H1 (cell line): ENCODE results near the gene DCTN1. TPM values are rescaled to one million over a fixed set of nuclear protein-coding genes. Genes with fewer than 3 reads are reported as not detected.

Experiments
- CTCF ChIA-PET: fragments of 300-600 bp; sonication (Branson Sonifier 250); formaldehyde crosslinking; loops from one replicate; lab custom pipeline; 2021; ENCODE audit not compliant: partially characterized antibody; lab: Charles Lee
- POLR2A ChIA-PET: fragments of 300-600 bp; sonication (Branson Sonifier 250); formaldehyde crosslinking; loops from one replicate; lab custom pipeline; 2021; ENCODE audit warnings: inconsistent platforms; ENCODE audit not compliant: partially characterized antibody; lab: Charles Lee
- DNase-seq, 2 experiments: peaks; one replicate each; pipeline versions ENCODE4 v3.0.0 to v3.0.0-alpha.2; 2010 to 2022; ENCODE audit warnings: low spot score in 2 of 2, low read depth in 1 of 2, mixed read lengths in 1 of 2
- FAIRE-seq: peaks from 2 replicates; lab custom pipeline; 2011; peaks lifted over from hg19 to GRCh38; lab: Jason Lieb, UNC
- H2AFZ ChIP-seq: 2 replicates; pipeline ENCODE4 v1.8.1; 2012; ENCODE audit warnings: low read length, inconsistent platforms
- H2AK5ac ChIP-seq: 2 replicates; pipeline ENCODE4 v1.6.1; 2013; ENCODE audit warnings: low read depth, low read length
- H2BK120ac ChIP-seq: replicated peaks from 2 replicates; pipeline ENCODE3; 2013; ENCODE audit warnings: low read depth, low read length, inconsistent platforms
- H2BK12ac ChIP-seq: 2 replicates; pipeline ENCODE4 v1.6.1; 2013; ENCODE audit warnings: low read depth, low read length
- H2BK15ac ChIP-seq: 2 replicates; pipeline ENCODE4 v1.6.1; 2013; ENCODE audit warnings: low read length
- H2BK20ac ChIP-seq: 2 replicates; pipeline ENCODE4 v1.6.1; 2013; ENCODE audit warnings: low read length
- H2BK5ac ChIP-seq: 2 replicates; pipeline ENCODE4 v1.6.1; 2013; ENCODE audit warnings: low read depth, low read length
- H3K14ac ChIP-seq: 2 replicates; pipeline ENCODE4 v1.6.1; 2013; ENCODE audit warnings: inconsistent platforms; ENCODE audit not compliant: insufficient read length
- H3K18ac ChIP-seq: 2 replicates; pipeline ENCODE4 v1.6.1; 2013; ENCODE audit warnings: low read length; ENCODE audit errors: extremely low read depth
- H3K23ac ChIP-seq: 2 replicates; pipeline ENCODE4 v1.6.1; 2013; ENCODE audit warnings: inconsistent platforms; ENCODE audit not compliant: insufficient read length
- H3K23me2 ChIP-seq: 2 replicates; pipeline ENCODE4 v1.6.1; 2013; ENCODE audit warnings: low read depth, low read length
- H3K27ac ChIP-seq: 2 replicates; pipeline ENCODE4 v1.6.1; 2011; ENCODE audit warnings: low read depth, low read length, inconsistent platforms
- H3K27me3 ChIP-seq, 4 experiments: replicated peaks in 1 of 4; 1 replicate in 1 of 4; 2 replicates in 3 of 4; pipeline versions ENCODE4 v1.6.1 to v1.8.1; 2011 to 2013; ENCODE audit warnings: low read length in 3 of 4, mild to moderate bottlenecking in 3 of 4, inconsistent platforms in 2 of 4, mixed read lengths in 2 of 4, moderate library complexity in 1 of 4; ENCODE audit not compliant: control insufficient read depth in 3 of 4, insufficient read depth in 3 of 4; ENCODE audit errors: extremely low read depth in 1 of 4
- H3K36me3 ChIP-seq, 4 experiments: 2 replicates each; pipeline versions ENCODE4 v1.6.1 to v1.8.1; 2011 to 2013; ENCODE audit warnings: mild to moderate bottlenecking in 4 of 4, low read length in 3 of 4, moderate library complexity in 2 of 4, control low read depth in 1 of 4, inconsistent platforms in 1 of 4; ENCODE audit not compliant: insufficient read depth in 4 of 4, control insufficient read depth in 2 of 4
- H3K4ac ChIP-seq: replicated peaks from 2 replicates; pipeline ENCODE3; 2013; ENCODE audit warnings: low read length, low read depth, mixed read lengths, inconsistent platforms; ENCODE audit not compliant: insufficient read length
- H3K4me1 ChIP-seq, 4 experiments: replicated peaks in 1 of 4; 1 replicate in 1 of 4; 2 replicates in 3 of 4; pipeline versions ENCODE4 v1.6.1 to v1.8.1; 2011 to 2013; ENCODE audit warnings: low read length in 3 of 4, inconsistent platforms in 2 of 4, mixed read lengths in 1 of 4; ENCODE audit not compliant: insufficient read depth in 4 of 4, control insufficient read depth in 3 of 4
- H3K4me2 ChIP-seq, 2 experiments: 2 replicates each; pipeline versions ENCODE4 v1.6.1 to v1.8.1; 2011 to 2013; ENCODE audit warnings: low read depth in 2 of 2, low read length in 2 of 2, control low read depth in 1 of 2, inconsistent platforms in 1 of 2, mild to moderate bottlenecking in 1 of 2; ENCODE audit not compliant: insufficient read depth in 1 of 2
- H3K4me3 ChIP-seq, 4 experiments: fragments of 200-600, 300-600 bp in 1 of 4; sonication (generic), shearing (Covaris generic), sonication (Bioruptor Twin) in 1 of 4; 2 replicates each; pipeline versions ENCODE4 v1.5.1 to v1.8.1; 2011 to 2016; ENCODE audit warnings: low read length in 4 of 4, low read depth in 3 of 4, control low read depth in 2 of 4, inconsistent platforms in 2 of 4, mild to moderate bottlenecking in 2 of 4, mixed read lengths in 1 of 4, moderate library complexity in 1 of 4; ENCODE audit not compliant: insufficient read depth in 2 of 4; ENCODE audit errors: extremely low read depth in 1 of 4
- H3K56ac ChIP-seq: replicated peaks from 2 replicates; pipeline ENCODE3; 2013; ENCODE audit warnings: low read depth, mild to moderate bottlenecking, mixed read lengths, low read length, inconsistent platforms; ENCODE audit not compliant: insufficient read length
- H3K79me1 ChIP-seq: 2 replicates; pipeline ENCODE4 v1.6.1; 2013; ENCODE audit warnings: low read depth, low read length, control low read depth
- H3K79me2 ChIP-seq, 2 experiments: 2 replicates each; pipeline versions ENCODE4 v1.6.1 to v1.8.1; 2012 to 2013; ENCODE audit warnings: low read length in 2 of 2, mild to moderate bottlenecking in 2 of 2, inconsistent platforms in 1 of 2; ENCODE audit not compliant: insufficient read depth in 2 of 2, control insufficient read depth in 1 of 2
- H3K9ac ChIP-seq, 4 experiments: replicated peaks in 1 of 4; 1 replicate in 1 of 4; 2 replicates in 3 of 4; pipeline versions ENCODE4 v1.6.1 to v1.8.1; 2011 to 2013; ENCODE audit warnings: low read depth in 3 of 4, low read length in 3 of 4, control low read depth in 2 of 4, mild to moderate bottlenecking in 2 of 4, moderate library complexity in 2 of 4, inconsistent platforms in 1 of 4; ENCODE audit errors: extremely low read depth in 1 of 4
- H3K9me3 ChIP-seq, 2 experiments: 2 replicates each; pipeline versions ENCODE4 v1.6.1 to v1.8.1; 2012 to 2013; ENCODE audit warnings: mild to moderate bottlenecking in 2 of 2, moderate library complexity in 2 of 2, control low read depth in 1 of 2, inconsistent platforms in 1 of 2, low read depth in 1 of 2, low read length in 1 of 2, mixed read lengths in 1 of 2; ENCODE audit not compliant: insufficient read depth in 2 of 2
- H4K20me1 ChIP-seq, 2 experiments: replicated peaks in 1 of 2; 2 replicates each; pipeline versions ENCODE3 to v1.8.1; 2011 to 2013; ENCODE audit warnings: inconsistent platforms in 2 of 2, low read length in 2 of 2, mild to moderate bottlenecking in 1 of 2; ENCODE audit not compliant: insufficient read depth in 2 of 2, control insufficient read depth in 1 of 2
- H4K5ac ChIP-seq: 2 replicates; pipeline ENCODE4 v1.6.1; 2013; ENCODE audit warnings: low read length, low read depth, mixed read lengths, inconsistent platforms; ENCODE audit not compliant: insufficient read length
- H4K8ac ChIP-seq: 2 replicates; pipeline ENCODE4 v1.8.0; 2013; ENCODE audit warnings: mild to moderate bottlenecking, moderate library complexity, low read length, inconsistent platforms; ENCODE audit not compliant: insufficient read depth; ENCODE audit errors: extremely low read depth
- H4K91ac ChIP-seq: replicated peaks from 2 replicates; pipeline ENCODE3; 2013; ENCODE audit warnings: low read length, mixed read lengths, inconsistent platforms; ENCODE audit not compliant: insufficient read length
- BCL11A ChIP-seq, 2 experiments: IDR thresholded peaks; one replicate each; pipeline ENCODE4 v1.6.1; 2011; ENCODE audit warnings: low read depth in 2 of 2, low read length in 2 of 2, mild to moderate bottlenecking in 2 of 2
- SIRT6 ChIP-seq: IDR thresholded peaks from one replicate; pipeline ENCODE4 v1.7.1; 2012; ENCODE audit warnings: low read length, inconsistent platforms
- SUZ12 ChIP-seq: fragments of 200-600 bp; sonication (generic); IDR thresholded peaks from 2 replicates; pipeline ENCODE4 v1.6.1; 2012; ENCODE audit warnings: mild to moderate bottlenecking, inconsistent platforms, low read length, moderate library complexity, mixed read lengths
- TAF1 ChIP-seq: IDR thresholded peaks from 2 replicates; pipeline ENCODE4 v1.6.1; 2011; ENCODE audit warnings: mild to moderate bottlenecking, low read depth, low read length
- WGBS, 2 experiments: shearing (Covaris generic) in 1 of 2; methylation state at CpG; one replicate each; pipeline versions ENCODE4 v1.1.6 to v1.1.7; 2013 to 2015; ENCODE audit warnings: low lambda C conversion rate in 2 of 2, mixed read lengths in 2 of 2, inconsistent platforms in 1 of 2, low coverage in 1 of 2, missing lambda C conversion rate in 1 of 2; ENCODE audit not compliant: insufficient replicate concordance in 2 of 2, insufficient coverage in 1 of 2, insufficient read length in 1 of 2; ENCODE audit errors: extremely low coverage in 1 of 2, missing lambda C conversion rate in 1 of 2; 5-methylcytosine and 5-hydroxymethylcytosine counted together
- polyA plus RNA-seq, 7 experiments: library from polyadenylated mRNA; depleted of rRNA in 3 of 7; stranded (reverse) in 5 of 7; unstranded in 2 of 7; fragments of >200 nt in 5 of 7; fragments of 200-250 nt in 2 of 7; gene quantifications; 1 replicate in 5 of 7; 2 replicates in 1 of 7; 4 replicates in 1 of 7; pipeline versions ENCODE4 v1.2.1 to v1.2.3, GENCODE V29; 2011 to 2013; ENCODE audit warnings: missing spikeins in 2 of 7, mixed read lengths in 2 of 7
- total RNA-seq: library from RNA; stranded (reverse); fragmentation: NEBNext Ultra II Directional; extraction: Animal tissue kit (Norgen Biotek cat#: 25700); gene quantifications from 2 replicates; pipeline ENCODE4 v1.2.1, GENCODE V29; 2021

Gene DCTN1
- total and polyA plus RNA-seq, 2 of the 8 experiments (the other 6 are each of a cell fraction or from before 2014, with no cell fraction given) = 105 to 162 TPM

DNA sequence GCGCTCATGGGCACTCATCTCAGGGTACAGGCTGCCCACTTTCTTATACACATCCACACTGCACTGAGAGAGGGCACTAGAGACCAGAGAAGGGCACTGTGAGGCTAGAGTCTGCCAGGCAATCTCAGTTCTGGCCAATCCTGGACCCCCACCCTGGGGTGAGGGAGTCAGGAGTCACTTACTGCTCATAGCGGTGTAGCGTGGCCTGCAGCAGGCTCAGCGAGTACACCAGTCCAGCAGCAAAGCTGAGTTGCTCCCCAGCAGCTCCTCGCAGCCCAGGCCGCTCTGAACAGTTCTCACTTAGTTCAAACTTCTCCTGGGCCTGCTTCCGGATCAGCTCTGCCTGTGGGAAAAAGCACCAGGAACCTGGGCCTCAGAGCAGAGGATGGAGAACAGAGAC lies 12.3 kb downstream of the DCTN1 start:
- Histone ChIP-seq H3K4me3 (no peak overlapping the region), H4K91ac (no peak overlapping the region), H3K14ac (no peak overlapping the region), H3K4me2 (no peak overlapping the region), H3K56ac (no peak overlapping the region), H2AFZ (no peak overlapping the region), H2BK120ac (no peak overlapping the region), H4K20me1 (peaks cover 0 to 9% of the 10 kb centered on the region in 2 experiments), H2AK5ac (no peak overlapping the region), H2BK5ac (no peak overlapping the region), H3K23ac (no peak overlapping the region), H3K79me1 (peaks cover 8% of the 10 kb centered on the region), H3K18ac (no peak overlapping the region), H2BK20ac (no peak overlapping the region), H2BK15ac (no peak overlapping the region), H3K36me3 (peaks cover 61 to 84% (median 79%) of the 10 kb centered on the region in 4 experiments), H3K9me3 (no peaks in the 10 kb centered on the region), H3K9ac (no peak overlapping the region), H3K4me1 (no peaks in the 10 kb centered on the region), H2BK12ac (no peak overlapping the region), H4K8ac (no peak overlapping the region), H3K79me2 (peaks cover 0 to 6% of the 10 kb centered on the region in 2 experiments; a peak in 1 of 4 replicates), H3K23me2 (no peaks in the 10 kb centered on the region), H3K27ac (no peak overlapping the region), H3K4ac (no peak overlapping the region), H4K5ac (no peak overlapping the region), H3K27me3 (no peaks in the 10 kb centered on the region)
- 94% methylated on average over 7 of the region's 7 CpGs; no CpG with 5 or more reads in 1 of the 2 experiments for WGBS, 2 experiments
- TF ChIP-seq SIRT6 (no peak), BCL11A (IDR thresholded peaks at IDR 0.05; ENCODE audit: low read depth in 2 of 2, low read length in 2 of 2) (no peak), SUZ12 (no peak), TAF1 (no peak)
- ChIA-PET CTCF (interaction anchor here (0.6 to 3.5 kb wide), 6 partner anchors 10 to 123 kb away, joined by 3 to 17 read pairs (median 4); no protein-coding TSS in a partner anchor), POLR2A (interaction anchor here (1.1 to 4.0 kb wide), 2 partner anchors 10 to 24 kb away, joined by 5 to 18 read pairs; no protein-coding TSS in a partner anchor)
- FAIRE-seq = no peak
- DNase-seq = no peak
